HCT116 (cell line): ENCODE results near the gene MIPEP. TPM values are rescaled to one million over a fixed set of nuclear protein-coding genes. Genes with fewer than 3 reads are reported as not detected.
"Not testable (repeated sequence)": the region's sequence is repeated elsewhere in the genome, so short reads cannot be mapped to it uniquely, and the experiment has no call there.

Experiments
- ATAC-seq: fragments of 200-7000 bp; cut with Tn5 transposase; 2 replicates; pipeline ENCODE4 v1.9.1; 2020; ENCODE audit warnings: mild to moderate bottlenecking, moderate library complexity
- BruUV-seq: library from RNA; stranded (reverse); fragments of 400-500 nt; replicated peaks from 2 replicates; lab custom pipeline; 2021; lab: Mats Ljungman, UMichigan
- CTCF ChIA-PET: fragments of 300-600 bp; sonication (Branson Sonifier 250); formaldehyde crosslinking; loops from one replicate; lab custom pipeline; 2021; ENCODE audit warnings: antibody characterized with exemption; lab: Charles Lee
- POLR2A ChIA-PET: fragments of 300-600, 350-600 bp; sonication (Branson Sonifier 250); formaldehyde crosslinking; loops from one replicate; lab custom pipeline; 2021; ENCODE audit warnings: antibody characterized with exemption; lab: Charles Lee
- RAD21 ChIA-PET, 2 experiments: fragments of 300-600 bp; sonication (Branson Sonifier 250); formaldehyde crosslinking; loops; one replicate each; lab custom pipeline; 2023; ENCODE audit warnings: low total read pairs in 2 of 2; ENCODE audit not compliant: uncharacterized antibody in 2 of 2, unreplicated experiment in 2 of 2, low non-redundant PET in 1 of 2; lab: Charles Lee
- DNase-seq: peaks from one replicate; pipeline ENCODE4 v3.0.0-alpha.2; 2010; ENCODE audit warnings: low read depth, low spot score
- H2AFZ ChIP-seq: fragments of 200-600 bp; shearing (Covaris generic), sonication (generic); 2 replicates; pipeline ENCODE4 v1.6.1; 2017; ENCODE audit warnings: low read depth, mixed run types, mixed read lengths, antibody characterized with exemption, low read length; ENCODE audit not compliant: poor library complexity, severe bottlenecking
- H3K27ac ChIP-seq: 2 replicates; pipeline ENCODE4 v1.5.1; 2012; ENCODE audit warnings: low read depth, low read length
- H3K27me3 ChIP-seq: fragments of 200-600 bp; sonication (generic); 2 replicates; pipeline ENCODE4 v1.6.1; 2016; ENCODE audit warnings: mixed run types, low read length, mixed read lengths; ENCODE audit not compliant: insufficient read depth
- H3K36me3 ChIP-seq, 2 experiments: fragments of 200-500 bp in 1 of 2; fragments of 200-600 bp in 1 of 2; sonication (Bioruptor generic) in 1 of 2; sonication (generic) in 1 of 2; 2 replicates each; pipeline versions ENCODE4 v1.5.1 to v1.6.1; 2014 to 2016; ENCODE audit warnings: low read length in 2 of 2, inconsistent platforms in 1 of 2, mixed read lengths in 1 of 2, mixed run types in 1 of 2; ENCODE audit not compliant: insufficient read depth in 2 of 2, control insufficient read depth in 1 of 2
- H3K4me1 ChIP-seq, 2 experiments: fragments of 200-600 bp in 1 of 2; sonication (generic) in 1 of 2; 2 replicates each; pipeline versions ENCODE4 v1.5.1 to v1.6.1; 2012 to 2017; ENCODE audit warnings: low read length in 2 of 2, inconsistent platforms in 1 of 2, mild to moderate bottlenecking in 1 of 2, mixed read lengths in 1 of 2, mixed run types in 1 of 2, moderate library complexity in 1 of 2; ENCODE audit not compliant: insufficient read depth in 2 of 2, control insufficient read depth in 1 of 2
- H3K4me2 ChIP-seq: fragments of 200-600 bp; sonication (generic); 2 replicates; pipeline ENCODE4 v1.6.1; 2017; ENCODE audit warnings: mixed run types, low read length, mixed read lengths
- H3K4me3 ChIP-seq, 2 experiments: fragments of 200-600 bp in 1 of 2; sonication (generic) in 1 of 2; replicated peaks in 1 of 2; 2 replicates each; pipeline ENCODE4 v1.5.1; 2011 to 2016; ENCODE audit warnings: low read length in 2 of 2, control low read depth in 1 of 2, low read depth in 1 of 2, mild to moderate bottlenecking in 1 of 2, mixed read lengths in 1 of 2, mixed run types in 1 of 2
- H3K79me2 ChIP-seq: fragments of 200-600 bp; sonication (generic); 2 replicates; pipeline ENCODE4 v1.6.1; 2017; ENCODE audit warnings: mild to moderate bottlenecking, mixed run types, low read length, moderate library complexity, mixed read lengths; ENCODE audit not compliant: insufficient read depth
- H3K9ac ChIP-seq: fragments of 200-600 bp; sonication (generic); 2 replicates; pipeline ENCODE4 v1.6.1; 2016; ENCODE audit warnings: low read length, mixed read lengths
- H3K9me2 ChIP-seq: fragments of 200-600 bp; sonication (generic), shearing (Covaris generic); 2 replicates; pipeline ENCODE4 v1.6.1; 2017; ENCODE audit warnings: mixed run types, mild to moderate bottlenecking, moderate library complexity; ENCODE audit not compliant: insufficient read depth
- H3K9me3 ChIP-seq, 2 experiments: fragments of 200-500 bp in 1 of 2; fragments of 200-600 bp in 1 of 2; sonication (Bioruptor generic) in 1 of 2; sonication (generic) in 1 of 2; 2 replicates each; pipeline ENCODE4 v1.6.1; 2014 to 2017; ENCODE audit warnings: low read length in 2 of 2, mixed read lengths in 2 of 2, inconsistent platforms in 1 of 2, low read depth in 1 of 2, mild to moderate bottlenecking in 1 of 2, mixed run types in 1 of 2, moderate library complexity in 1 of 2; ENCODE audit not compliant: control insufficient read depth in 1 of 2, insufficient read depth in 1 of 2
- H4K20me1 ChIP-seq: fragments of 200-600 bp; sonication (generic), shearing (Covaris generic); 2 replicates; pipeline ENCODE4 v1.6.1; 2017; ENCODE audit warnings: mixed run types, mild to moderate bottlenecking, moderate library complexity; ENCODE audit not compliant: insufficient read depth
- intact Hi-C: fragments of 100-400 bp; cut with micrococcal nuclease; formaldehyde crosslinking; loops from 2 replicates; pipeline ENCODE4 v1.10.0; 2022
- total RNA-seq: library from RNA; stranded (reverse); gene quantifications from one replicate; pipeline ENCODE4 v1.2.1, GENCODE V29; 2021; ENCODE audit not compliant: unreplicated experiment

The MIPEP gene
- total RNA-seq, 1 experiment from 2014 or later: 33.3 TPM

DNA sequence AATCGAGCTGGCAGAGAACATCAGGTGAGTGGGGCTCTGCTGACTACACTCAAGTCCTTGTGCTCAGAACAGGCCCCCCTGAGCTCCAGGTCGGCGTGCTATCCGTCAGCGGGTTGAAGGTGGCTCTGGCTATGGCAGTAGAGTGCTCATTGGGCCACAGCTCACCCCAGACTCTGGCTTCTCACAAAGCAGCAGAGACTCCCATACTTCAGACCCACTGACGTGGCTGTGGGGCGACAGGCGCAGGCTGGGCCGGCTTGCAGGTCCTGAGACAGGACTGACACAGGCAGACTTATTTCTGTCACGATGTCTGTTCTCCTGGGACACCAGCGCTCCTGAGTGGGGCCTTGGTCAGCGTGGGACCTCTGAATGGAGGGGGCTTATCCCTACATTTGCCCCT is 5.5 kb upstream of the MIPEP start:
- H3K9me2 ChIP-seq, H3K4me3 ChIP-seq, BruUV-seq, H3K36me3 ChIP-seq, H3K79me2 ChIP-seq, H3K9ac ChIP-seq, CTCF ChIA-PET, ATAC-seq, POLR2A ChIA-PET, H3K27ac ChIP-seq, intact Hi-C loops, H3K4me1 ChIP-seq, H3K4me2 ChIP-seq, H4K20me1 ChIP-seq, H2AFZ ChIP-seq, H3K9me3 ChIP-seq, H3K27me3 ChIP-seq, DNase-seq, RAD21 ChIA-PET: not testable (repeated sequence)

- H2AFZ ChIP-seq, H3K4me3 ChIP-seq, H3K79me2 ChIP-seq, H3K9me3 ChIP-seq, H3K4me1 ChIP-seq, H3K27ac ChIP-seq, H4K20me1 ChIP-seq, H3K27me3 ChIP-seq, DNase-seq, H3K9me2 ChIP-seq, H3K36me3 ChIP-seq, ATAC-seq, intact Hi-C loops, BruUV-seq, H3K4me2 ChIP-seq, POLR2A ChIA-PET, CTCF ChIA-PET, H3K9ac ChIP-seq, RAD21 ChIA-PET: not testable (repeated sequence)
These were observed 4.6 kb upstream of the MIPEP start for GRCh38 chr13:23893791-23894190.
